22Rv1 (cell line): Measurements from ENCODE around the gene RBCK1.

ENCODE experiments used
- H3K27ac ChIP-seq: fragments of 450-650 bp; 2 replicates; pipeline ENCODE4 v1.5.1; 2017
- CTCF ChIP-seq: fragments of 450-650 bp; IDR thresholded peaks from 2 replicates; pipeline ENCODE4 v1.5.1; 2017; ENCODE audit warnings: mild to moderate bottlenecking
- ZFX ChIP-seq: fragments of 450-650 bp; IDR thresholded peaks from 2 replicates; pipeline ENCODE4 v1.6.1; 2017; ENCODE audit warnings: antibody characterized with exemption, borderline replicate concordance

Gene RBCK1

GRCh38 chr20:402898-403581, 5.1 kb upstream of the RBCK1 start:
- TF ChIP-seq ZFX (no peak), CTCF (no peak)
- peak overlapping the region; percentile 96 for H3K27ac ChIP-seq

DNA sequence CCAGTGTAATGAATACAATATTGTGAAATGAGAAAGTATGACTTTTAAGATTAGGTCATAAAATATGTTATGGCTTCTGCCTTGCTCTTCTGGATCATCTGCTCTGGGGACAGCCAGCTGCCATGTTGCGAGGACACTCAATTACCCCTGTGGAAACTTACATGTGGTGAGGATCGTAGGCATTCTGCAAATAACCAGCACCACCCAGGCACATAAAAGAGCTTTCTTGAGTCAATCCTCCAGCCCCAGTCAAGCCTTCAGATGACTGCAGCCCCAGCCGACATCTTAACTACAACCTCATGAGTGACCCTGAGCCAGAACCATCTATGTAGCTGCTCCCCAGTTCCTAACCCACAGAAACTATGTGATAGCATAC, 4.5 kb upstream of the RBCK1 start:
- H3K27ac ChIP-seq: peak overlapping the region; percentile 96
- TF ChIP-seq ZFX: no peak
- no peak for TF ChIP-seq CTCF

GRCh38 chr20:404088-404487, 4.0 kb upstream of the RBCK1 start:
- peak overlapping the region; percentile 96; the same call in 1 of the 2 replicates for H3K27ac ChIP-seq
- TF ChIP-seq ZFX: no peak
- TF ChIP-seq CTCF: no peak

DNA sequence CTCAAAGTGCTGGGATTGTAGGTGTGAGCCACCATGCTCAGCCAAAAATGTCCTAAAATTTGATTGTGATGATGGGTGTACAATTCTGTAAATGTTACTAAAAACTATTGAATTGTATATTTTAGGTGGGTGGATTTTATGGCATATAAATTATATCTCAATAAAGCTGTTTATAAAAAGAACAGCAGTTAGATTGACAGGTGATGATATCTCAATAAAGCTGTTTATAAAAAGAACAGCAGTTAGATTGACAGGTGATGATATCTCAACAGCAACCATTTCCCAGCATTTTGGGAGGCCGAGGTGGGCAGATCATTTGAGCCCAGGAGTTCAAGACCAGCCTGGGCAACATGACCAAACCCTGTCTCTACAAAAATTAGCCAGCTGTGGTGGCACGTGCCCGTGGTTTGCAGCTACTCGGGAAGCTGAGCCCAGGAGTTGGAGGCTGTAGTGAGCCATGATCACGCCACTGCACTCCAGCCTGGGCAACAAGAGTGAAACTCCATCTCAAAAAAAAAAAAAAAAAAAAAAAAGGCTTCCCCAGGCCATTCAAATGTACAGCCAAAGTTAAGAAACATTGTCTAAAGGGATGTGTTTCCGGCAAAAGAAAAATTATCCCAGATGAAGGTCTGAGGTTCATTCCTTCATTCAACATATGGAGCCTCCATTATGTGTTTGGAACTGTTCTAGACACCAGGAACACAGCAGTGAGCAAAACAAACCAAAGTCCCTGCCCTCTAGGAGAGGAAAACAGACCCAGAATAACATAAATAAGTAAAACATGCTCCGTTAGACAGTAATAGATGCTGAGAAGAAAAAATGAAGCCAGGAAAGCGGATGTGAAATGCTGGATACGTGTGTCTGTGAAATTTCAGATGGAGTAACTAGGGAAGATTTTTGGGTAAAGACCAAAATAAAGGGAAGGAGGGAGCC, 1.6 kb upstream of the RBCK1 start:
- no peak for TF ChIP-seq CTCF
- TF ChIP-seq ZFX: no peak
- peak overlapping the region; percentile 96 for H3K27ac ChIP-seq

- TF ChIP-seq CTCF (peak; percentile 58), ZFX (no peak)
- peak overlapping the region; percentile 96 for H3K27ac ChIP-seq
Observed at GRCh38 chr20:407133-407952, 756 bp upstream of the RBCK1 start.

GRCh38 chr20:408843-409696, 971 bp downstream of the RBCK1 start:
- peak overlapping the region; percentile 96 for H3K27ac ChIP-seq
- TF ChIP-seq CTCF: no peak
- no peak for TF ChIP-seq ZFX
